CD1c-positive myeloid dendritic cell (primary cell): Measurements from ENCODE around the gene SLC51A.
A peak's percentile ranks its signal among the peaks of the same experiment; 100 is the strongest.
"Not testable (repeated sequence)": the region's sequence is repeated elsewhere in the genome, so short reads cannot be mapped to it uniquely, and the experiment has no call there.

Experiments used
- DNase-seq: peaks from one replicate; pipeline ENCODE4 v3.0.0-alpha.2; 2016; ENCODE audit errors: extremely low spot score

Gene SLC51A

DNA sequence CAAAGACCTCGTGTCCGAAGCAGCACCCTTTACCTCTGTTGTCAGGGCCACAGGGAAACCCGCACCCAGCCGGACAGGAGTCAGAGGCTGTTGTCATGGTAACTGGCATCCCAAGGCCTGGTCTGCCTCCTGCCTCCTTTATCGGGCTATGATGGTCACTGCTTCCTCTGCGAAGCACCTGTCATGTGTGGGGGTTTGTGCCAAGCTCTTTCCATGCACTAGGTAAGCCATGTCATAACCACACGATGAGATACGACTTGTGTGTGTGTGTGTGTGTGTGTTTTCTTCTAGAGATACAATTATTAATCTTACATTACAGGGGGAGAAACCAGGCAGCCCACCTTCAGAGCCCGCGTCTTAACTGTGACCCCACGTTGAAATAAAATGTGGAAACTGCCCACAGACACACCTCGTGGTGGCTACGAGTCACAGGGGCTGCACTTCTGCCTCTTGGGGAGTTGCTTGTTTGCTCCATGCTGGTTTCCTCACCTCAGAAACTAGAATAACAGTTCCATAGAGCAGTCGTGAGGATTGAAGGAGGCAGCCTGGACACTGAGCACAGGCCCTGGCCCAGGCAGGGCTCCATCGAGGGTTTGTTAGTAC, 23.1 kb upstream of the SLC51A start:
- DNase-seq: peak; percentile 57

DNA sequence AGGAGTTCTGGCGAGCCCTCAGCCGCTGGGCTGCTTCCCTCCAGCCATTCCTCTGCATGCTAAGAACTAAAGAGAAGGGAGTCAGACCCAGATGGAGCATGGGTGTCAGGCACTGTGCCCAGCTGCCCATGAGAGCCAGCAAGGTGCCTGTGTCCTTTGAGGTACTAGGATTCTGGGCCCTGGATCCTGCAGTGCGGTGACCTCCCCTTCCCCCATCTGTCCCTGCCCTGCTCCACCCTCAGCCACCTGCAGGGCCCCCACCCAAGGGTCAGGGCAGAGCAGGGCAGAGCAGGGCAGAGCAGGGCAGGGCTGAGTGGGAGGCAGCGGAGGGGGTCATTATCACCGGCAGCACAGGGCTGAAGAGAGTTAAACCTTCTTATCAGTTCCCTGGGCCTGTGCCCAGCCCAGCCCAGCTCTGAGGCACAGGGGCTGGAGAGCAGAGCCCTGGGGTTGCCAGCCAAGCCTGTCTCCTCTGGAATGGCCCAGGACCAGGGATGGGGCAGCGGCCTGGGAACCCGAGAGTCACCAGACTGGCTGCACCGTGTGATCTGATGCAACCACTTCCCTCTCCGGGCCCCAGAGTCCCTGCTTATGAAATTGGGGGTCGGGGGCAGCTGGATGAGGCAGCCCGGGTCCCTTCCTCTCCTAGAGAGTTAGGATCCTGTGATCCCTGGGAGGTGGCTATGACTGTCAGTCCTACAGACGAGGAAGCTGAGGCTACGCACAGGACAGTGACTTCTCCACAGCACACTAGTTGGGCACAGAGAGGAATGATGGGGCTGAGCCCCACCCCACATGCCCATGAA, 22.4 kb upstream of the SLC51A start:
- DNase-seq: peak; percentile 87

DNA sequence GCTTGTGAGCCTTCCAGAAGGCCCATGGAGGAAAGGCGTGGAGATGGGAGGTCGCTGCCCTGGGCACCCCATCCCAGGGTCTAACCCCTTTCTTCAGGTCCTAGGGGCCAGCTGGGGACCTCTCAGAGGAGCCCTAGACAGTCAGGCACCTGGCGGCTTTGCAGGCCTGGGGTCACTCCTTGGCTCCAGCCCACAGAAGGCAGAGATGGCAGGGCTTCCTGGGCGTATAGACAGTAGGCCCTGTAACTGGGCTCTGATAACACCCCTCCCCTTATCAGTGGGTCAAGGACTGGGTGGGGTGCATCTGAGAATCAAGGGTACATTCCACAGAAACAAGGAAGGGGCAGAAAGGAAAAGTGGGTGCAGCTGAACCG, 21.8 kb upstream of the SLC51A start:
- no peak for DNase-seq

DNA sequence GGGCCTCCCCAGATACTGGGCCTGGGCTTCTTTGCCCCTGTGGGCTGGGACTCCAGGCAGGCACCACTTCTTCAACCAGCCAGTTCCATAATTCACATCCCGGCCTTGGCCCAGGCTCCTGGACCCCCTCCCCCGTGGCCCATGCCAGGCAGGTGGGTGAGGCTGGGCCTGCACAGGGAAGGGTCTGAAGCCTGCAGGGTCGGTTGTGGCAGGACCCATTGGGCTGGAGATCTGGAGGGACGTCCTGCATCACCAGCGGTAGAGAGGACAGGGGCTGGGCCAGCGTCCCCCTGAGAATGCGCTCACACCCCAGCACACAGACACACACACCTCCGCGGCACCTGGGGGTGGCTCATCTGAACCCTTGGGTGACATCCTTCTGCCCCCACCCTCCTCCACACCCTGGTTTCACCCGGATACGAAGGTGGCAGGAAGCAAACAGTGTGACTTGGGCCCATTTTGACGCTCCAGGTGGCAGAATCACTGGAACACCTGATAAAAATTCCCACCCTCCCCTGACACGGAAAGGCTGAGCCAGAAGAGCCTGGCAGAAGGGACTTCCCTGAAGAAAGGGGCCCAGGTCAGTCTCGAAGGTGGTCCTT, 20.6 kb upstream of the SLC51A start:
- DNase-seq: no peak

DNA sequence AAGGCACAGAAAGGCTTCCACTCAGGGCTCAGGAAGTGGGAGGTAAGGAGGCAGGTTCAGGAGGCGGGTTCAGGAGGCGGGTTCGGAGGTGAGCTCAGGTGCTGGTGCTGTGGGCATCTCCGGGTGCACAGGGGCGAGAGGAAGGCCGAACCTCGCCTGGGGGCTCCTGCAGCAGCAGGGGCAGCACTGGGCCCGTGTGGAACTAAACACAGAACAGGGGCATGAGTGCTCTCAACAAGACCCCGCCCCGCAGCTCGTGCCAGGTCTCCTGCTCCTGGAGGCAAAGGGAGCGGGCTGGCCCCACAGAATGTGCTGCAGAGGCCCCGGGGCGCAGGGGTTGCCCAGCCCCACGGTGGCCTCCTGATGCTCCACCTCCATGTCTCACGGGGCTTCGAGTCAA, 18.8 kb upstream of the SLC51A start:
- DNase-seq: no peak

DNA sequence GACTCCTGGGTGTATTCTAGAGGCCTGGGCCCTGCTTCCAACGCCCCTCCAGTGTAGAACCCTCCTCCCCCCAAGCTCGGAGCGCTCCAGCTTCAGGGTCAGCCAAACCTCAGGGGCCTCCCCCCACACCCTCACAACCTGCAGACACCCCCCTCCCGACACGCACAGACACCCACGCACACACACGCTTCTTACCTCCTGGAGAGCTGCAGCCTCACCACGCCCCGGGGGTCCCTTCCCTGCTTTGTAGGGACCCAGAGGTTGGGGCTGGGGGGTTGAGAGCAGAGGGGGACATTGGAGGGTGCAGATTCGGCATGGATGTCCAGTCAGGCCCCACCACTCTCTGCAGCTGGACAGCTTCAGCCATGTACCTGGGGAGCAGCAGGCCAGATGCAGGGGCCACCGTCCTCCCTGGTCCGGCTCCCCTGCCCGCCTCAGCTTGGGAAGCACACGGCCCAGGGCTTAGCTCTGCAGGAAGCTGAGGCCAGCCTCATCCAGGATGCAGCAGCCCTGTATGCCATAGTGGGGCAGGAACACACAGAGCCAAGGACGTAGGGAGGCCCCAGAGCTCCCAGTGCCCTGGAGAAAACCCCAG, 18.2 kb upstream of the SLC51A start:
- DNase-seq: no peak

DNA sequence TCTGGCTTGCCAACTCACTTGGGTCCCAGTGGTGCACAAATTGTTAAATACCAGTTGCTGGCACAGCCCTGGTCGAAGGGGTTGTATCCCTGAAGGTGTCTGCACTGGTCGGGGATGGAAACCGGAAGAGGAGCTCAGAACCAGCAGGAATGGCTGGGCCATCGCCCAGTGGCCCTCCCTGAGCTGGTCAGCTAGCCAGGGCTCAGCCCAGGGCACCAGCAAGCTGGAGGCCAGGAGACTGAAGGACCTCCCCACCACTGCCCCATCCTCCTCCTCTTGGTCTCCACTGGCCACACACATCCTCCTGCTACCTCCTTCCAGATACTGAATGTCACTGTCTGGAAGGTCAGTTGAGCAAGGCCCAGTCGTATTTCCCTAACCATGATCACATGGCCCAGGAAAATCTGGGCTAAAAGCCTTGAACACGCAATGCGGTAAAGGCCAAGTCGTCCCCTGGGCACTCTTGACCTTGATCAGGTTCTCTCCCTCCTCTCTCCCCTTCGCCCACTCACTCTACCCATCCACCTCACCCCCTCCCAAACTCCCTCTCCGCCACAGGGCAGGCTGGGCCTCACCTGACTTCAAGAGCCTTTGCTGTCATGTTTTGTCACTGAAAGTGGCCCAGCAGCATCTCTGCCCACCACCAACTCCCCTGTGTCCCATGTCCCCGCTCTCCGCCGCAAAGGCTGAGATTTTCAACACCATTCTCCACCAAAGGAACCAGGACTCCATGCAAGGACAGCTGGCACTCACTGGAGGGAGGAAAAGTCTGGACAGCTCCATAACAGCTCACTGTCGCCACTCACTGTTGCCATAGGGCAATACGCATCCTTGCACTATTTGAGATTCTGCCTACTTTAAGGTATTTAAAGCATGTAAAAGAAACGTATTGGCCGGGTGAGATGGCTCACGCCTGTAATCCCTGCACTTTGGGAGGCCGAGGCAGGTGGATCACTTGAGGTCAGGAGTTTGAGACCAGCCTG, 17.3 kb upstream of the SLC51A start:
- no peak for DNase-seq

DNA sequence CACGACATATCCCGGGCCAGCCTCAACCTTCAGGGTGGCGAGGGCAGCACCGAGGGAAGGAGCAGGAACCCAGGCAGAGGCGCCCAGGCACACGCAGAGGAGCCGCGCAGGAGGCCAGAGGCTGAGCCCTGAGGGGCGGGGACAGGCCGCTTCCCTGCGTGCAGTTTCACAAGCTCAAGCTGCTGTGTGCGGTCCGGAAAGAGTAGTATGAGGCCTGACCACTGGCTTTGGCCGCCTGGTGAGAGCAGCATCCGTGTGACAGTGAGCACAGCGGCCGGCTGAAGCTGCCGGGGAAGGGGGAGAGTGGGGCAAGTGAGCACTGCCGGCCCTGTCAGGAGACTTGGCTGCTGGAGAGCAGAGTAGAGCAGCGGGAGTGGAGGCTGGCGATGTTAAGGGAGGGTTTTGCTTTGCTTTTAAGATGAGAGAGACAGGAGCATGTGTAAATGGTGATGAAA, 13.8 kb upstream of the SLC51A start:
- peak; percentile 73 for DNase-seq

DNA sequence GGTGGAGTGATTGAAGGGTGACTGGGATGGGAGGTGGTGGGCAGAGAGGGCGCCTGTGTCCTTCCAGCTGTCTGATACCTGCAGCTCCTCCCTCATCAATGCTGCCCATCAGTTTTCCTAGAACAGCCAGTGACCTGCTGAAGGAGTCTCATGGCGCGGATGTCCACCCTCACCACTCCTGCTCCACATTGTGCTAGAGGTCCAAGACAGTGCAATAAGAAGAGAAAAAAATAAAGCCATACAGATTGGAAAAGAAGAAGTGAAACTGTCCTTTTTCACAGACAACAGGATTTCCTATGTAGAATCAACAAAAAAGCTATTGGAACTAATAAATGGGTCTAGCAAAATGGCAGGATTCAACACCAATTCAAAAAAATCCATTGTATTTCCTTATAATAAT, 12.5 kb upstream of the SLC51A start:
- DNase-seq: peak; percentile 61

DNA sequence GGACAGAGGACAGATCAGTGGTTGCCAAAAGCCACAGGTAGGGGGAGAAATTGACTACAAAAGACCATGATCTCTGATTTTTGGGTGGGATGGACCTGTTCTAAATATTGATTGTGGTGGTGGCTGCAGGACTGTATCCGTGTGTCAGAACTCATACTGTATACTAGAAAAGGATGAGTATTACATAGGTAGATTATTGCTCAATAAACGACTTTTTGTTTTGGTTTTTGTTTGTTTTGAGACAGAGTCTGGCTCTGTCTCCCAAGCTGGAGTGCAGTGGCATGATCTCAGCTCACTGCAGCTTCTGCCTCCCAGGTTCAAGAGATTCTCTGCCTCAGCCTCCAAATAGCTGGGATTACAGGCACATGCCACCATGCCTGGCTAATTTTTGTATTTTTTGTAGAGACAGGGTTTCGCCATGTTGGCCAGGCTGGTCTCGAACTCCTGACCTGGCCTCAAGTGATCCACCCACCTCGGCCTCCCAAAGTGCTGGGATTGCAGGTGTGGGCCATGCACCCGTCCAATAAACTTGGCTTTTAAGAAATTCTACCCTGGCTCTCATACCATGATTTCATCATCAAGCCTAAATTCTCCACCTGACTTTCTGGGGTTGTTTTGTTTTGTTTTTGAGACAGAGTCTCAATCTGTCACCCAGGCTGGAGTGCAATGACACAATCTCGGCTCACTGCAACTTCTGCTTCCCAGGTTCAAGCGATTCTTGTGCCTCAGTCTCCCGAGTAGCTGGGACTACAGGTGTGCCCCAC, 10.7 kb upstream of the SLC51A start:
- not testable (repeated sequence) for DNase-seq

DNA sequence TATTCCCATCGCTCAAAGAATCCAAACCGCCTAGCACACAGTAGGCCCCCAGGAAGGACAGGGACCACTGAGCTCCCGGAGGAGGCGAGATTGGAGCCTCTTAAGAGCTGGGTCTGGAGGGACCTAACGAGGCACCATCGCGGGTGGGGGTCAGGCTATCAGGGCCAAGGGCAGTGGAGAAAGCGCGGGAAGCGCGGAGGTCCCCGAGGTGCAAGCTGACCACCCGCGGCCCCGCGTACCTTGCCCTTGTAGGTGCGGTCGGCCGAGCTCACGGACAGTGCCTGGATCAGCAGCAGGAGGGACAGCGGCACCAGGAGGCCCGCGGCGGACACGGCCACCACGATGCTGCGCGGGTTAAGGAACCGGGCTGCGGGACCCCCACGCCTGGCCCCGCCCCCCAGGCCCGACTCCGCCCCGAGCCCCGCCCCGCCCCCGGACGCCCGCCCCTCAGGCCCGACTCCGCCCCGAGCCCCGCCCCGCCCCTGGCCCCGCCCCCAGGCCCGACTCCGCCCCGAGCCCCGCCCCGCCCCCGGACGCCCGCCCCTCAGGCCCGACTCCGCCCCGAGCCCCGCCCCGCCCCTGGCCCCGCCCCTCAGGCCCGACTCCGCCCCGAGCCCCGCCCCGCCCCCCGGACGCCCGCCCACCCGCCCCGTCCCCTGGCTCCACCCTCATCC, 9.0 kb upstream of the SLC51A start:
- DNase-seq: peak; percentile 40

DNA sequence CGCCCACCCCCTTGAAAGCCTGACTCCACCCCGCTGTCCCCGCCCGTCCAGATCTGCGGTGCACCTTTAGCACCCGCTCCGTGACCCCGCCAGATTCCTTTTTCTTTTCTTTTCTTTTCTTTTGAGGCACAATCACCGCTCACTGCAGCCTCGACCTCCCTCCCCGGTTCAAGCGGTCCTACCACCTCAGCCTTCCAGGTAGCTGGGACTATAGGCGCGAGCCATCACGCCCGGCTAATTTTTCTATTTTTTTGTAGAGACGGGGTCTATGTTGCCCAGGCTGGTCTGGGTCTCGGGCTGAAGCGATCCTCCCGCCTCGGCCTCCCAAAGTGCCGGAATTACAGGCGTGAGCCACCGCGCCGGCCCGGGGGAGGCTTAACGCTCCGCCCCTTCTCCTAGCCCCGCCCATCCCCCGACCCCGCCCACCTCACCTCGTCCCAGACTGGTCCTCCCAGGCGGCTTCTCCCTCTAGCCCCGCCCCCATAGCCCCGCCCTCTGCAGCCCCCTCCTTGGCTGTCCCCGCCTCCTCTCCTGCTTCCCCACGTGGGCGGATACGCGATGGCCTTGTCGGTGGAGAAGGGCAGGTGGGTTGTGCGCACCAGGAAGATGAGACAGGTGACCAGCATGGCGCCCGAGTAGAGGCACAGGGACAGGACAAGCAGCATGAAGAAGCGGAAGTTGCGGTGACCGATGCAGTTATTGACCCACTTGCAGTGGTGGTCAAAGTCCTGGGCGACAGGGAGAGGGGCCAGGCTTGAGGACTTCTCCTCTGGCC, 8.3 kb upstream of the SLC51A start:
- DNase-seq: peak; percentile 69

DNA sequence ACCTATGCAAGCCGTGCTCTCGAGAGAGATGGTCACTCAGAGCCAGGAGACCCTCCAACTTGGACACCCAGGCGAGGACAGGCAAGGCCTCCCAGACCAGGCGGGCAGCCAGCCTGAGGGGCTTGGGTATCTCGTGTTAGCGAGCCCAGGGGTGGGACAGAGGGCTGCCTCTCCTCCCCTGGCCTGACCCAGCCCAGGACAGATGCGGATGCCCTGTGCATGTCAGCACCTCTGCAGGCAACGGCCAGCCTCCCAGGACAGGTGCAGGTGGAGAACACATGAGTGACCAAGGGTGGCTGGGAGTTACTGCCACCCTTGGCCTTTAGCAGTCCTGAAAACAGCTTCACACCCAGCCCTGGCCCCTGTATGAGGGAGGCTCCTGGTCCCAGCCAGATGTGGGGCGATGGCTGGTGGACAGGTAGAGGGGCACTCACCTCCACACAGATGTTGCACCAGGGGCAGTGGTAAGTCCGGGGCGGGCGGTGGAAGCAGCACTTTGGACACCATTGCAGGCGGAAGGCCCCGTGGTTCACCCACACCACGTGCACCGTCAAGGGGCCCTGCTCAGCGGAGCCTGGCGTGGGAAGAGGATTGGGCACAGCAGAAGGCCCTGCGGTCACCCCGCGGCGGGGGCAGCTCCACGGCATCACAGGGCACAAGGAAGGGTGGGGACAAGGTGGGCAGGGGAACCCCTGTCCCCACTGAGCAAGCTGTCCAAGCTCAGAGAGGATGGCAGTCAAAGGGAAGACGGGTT, 7.2 kb upstream of the SLC51A start:
- DNase-seq: no peak

DNA sequence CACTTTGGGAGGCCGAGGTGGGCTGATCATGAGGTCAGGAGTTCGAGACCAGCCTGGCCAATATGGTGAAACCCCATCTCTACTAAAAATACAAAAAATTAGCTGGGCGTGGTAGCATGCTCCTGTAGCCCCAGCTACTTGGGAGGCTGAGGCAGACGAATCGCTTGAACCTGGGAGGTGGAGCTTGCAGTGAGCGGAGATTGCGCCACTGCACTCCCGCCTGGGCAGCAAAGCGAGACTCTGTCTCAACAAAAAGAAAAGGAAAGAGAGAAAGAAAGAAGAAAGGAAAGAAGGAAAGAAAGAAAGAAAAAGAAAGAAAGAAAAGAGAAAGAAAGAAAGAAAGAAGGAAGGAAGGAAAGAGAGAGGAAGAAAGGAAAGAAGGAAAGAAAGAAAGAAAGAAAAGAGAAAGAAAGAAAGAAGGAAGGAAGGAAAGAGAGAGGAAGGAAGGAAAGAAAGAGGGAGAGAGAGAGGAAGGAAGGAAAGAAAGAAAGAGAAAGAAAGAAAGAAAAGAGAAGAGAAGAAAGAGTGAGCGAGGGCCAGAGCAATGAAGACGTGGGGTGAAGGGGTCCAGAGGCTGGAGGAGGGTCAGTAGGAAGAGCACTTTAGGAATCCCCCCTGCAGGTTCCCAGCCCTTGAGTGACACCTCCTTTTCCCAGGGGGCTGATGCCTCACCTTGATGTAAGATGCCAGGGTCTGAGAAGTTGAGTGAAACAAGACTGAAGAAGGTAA, 6.2 kb upstream of the SLC51A start:
- not testable (repeated sequence) for DNase-seq

DNA sequence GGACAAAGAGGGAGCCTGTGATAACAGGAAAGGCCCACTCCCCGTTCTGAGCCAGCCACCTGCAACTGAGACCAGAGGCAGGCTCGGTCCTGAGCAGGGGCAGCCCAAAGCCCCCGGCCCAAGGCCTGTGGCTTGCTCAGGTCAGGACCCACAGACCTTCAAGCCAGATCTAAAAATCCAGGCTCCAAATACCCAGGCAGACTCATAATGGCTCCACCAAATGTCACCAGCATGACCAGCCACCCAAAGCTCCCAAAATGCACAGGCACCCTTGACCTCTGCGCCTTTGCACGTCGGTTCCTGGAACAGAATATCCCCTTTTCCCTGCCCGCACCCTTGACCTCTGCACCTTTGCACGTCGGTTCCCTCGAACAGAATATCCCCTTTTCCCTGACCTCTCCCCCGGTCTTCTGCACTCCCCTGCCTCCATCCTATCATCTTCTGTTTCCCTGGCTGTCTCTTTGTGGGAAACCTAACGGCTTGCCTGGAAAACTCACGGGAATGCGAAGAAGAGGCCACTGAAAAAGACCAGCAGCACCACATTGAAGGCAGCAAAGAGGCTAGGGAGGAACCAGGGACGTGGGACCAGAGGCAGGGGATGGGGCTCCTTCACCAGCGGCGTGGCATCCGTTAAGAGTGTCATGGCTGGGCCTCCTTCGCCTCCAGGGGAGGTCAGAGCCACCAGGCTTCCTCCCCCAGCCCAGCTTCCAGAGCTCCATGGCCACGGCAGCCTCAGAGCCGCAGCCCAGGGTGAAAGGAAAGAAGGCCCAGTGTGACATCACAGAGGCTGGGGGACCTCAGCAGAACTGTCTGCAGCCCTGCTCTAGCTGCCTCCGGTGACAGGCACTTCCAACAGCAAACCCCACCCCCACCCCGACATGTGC, 5.4 kb upstream of the SLC51A start, which contains the start of gene ZDHHC19:
Gene ZDHHC19, minus strand, starts transcription at position 728 of the 884 bp plus-strand sequence. Its CDS starts 85 bp downstream, at position 643.
- no peak for DNase-seq

DNA sequence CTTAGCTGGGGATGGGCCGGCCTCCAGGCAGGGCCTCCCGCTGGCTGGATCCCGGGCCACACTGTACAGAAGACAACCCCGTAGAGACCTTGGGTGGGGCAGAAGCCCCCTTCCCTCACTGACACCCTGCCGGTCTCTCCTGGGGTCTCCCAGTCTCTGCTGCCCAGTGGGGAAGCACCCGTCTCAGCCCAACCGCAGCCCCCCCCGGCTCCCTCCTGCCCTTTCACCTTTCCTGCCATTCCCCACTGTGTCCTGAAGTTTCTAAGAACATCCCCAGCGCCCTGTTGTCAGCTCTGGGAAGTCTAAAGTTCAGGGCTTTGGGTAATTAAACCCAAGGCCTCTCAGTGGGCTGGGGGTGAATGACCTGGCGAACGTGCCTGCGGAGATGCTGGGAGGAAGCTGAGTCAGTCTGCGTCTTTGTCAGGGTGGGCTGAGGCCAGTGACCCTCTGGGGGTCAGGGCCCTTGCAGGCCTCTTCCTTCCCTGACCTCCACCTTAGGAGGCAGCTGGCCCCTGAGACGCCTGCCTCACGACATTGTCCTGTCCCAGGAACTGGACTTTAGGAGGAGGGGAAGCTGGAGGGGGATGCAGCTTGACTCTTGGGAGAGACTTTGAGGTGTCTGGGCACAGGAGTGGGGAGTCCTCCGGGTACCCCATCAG, 1.4 kb upstream of the SLC51A start:
- no peak for DNase-seq
